Mesenchymal stem cell (in vitro differentiated cells and primary cell): Measurements from ENCODE around the gene ULK4.

Experiments used
- DNase-seq: peaks from one replicate; pipeline ENCODE4 v3.0.0-alpha.2; 2013
- H2AFZ ChIP-seq: one replicate; pipeline ENCODE4 v1.6.1; 2013; ENCODE audit warnings: low read depth, mild to moderate bottlenecking, control low read depth, inconsistent platforms, low read length, moderate library complexity
- H2AK5ac ChIP-seq: 2 replicates; pipeline ENCODE4 v1.6.1; 2013; ENCODE audit warnings: low read length, moderate library complexity, mild to moderate bottlenecking, inconsistent platforms; ENCODE audit not compliant: severe bottlenecking
- H2BK120ac ChIP-seq: one replicate; pipeline ENCODE4 v1.6.1; 2013; ENCODE audit warnings: low read depth, mild to moderate bottlenecking, inconsistent platforms, low read length, moderate library complexity
- H2BK12ac ChIP-seq, 2 experiments: one replicate each; pipeline ENCODE4 v1.6.1; 2013; ENCODE audit warnings: inconsistent platforms in 2 of 2, low read length in 2 of 2, mild to moderate bottlenecking in 2 of 2, moderate library complexity in 2 of 2, control low read depth in 1 of 2
- H2BK15ac ChIP-seq: one replicate; pipeline ENCODE4 v1.6.1; 2013; ENCODE audit warnings: mild to moderate bottlenecking, low read depth, inconsistent platforms; ENCODE audit not compliant: poor library complexity, severe bottlenecking
- H2BK5ac ChIP-seq: 2 replicates; pipeline ENCODE4 v1.6.1; 2013; ENCODE audit warnings: low read depth, mild to moderate bottlenecking, low read length, control low read depth, inconsistent platforms; ENCODE audit not compliant: poor library complexity, severe bottlenecking
- H3K14ac ChIP-seq, 2 experiments: one replicate each; pipeline ENCODE4 v1.6.1; 2013; ENCODE audit warnings: inconsistent platforms in 2 of 2, low read length in 2 of 2, control low read depth in 1 of 2, mild to moderate bottlenecking in 1 of 2, moderate library complexity in 1 of 2
- H3K18ac ChIP-seq, 2 experiments: one replicate each; pipeline ENCODE4 v1.6.1; 2013; ENCODE audit warnings: inconsistent platforms in 2 of 2, low read length in 2 of 2, control low read depth in 1 of 2, low read depth in 1 of 2, mild to moderate bottlenecking in 1 of 2
- H3K23ac ChIP-seq, 2 experiments: one replicate each; pipeline ENCODE4 v1.6.1; 2013; ENCODE audit warnings: inconsistent platforms in 2 of 2, low read length in 2 of 2, mild to moderate bottlenecking in 2 of 2, moderate library complexity in 2 of 2, control low read depth in 1 of 2
- H3K27ac ChIP-seq: 2 replicates; pipeline ENCODE4 v1.5.1; 2013; ENCODE audit warnings: mild to moderate bottlenecking, moderate library complexity, low read length, control low read depth, inconsistent platforms; ENCODE audit not compliant: poor library complexity, severe bottlenecking
- H3K27me3 ChIP-seq, 2 experiments: 2 replicates each; pipeline versions ENCODE4 v1.6.1 to v1.7.0; 2013; ENCODE audit warnings: low read length in 2 of 2, mild to moderate bottlenecking in 2 of 2, moderate library complexity in 2 of 2, control low read depth in 1 of 2, inconsistent platforms in 1 of 2; ENCODE audit not compliant: control insufficient read depth in 1 of 2, insufficient read depth in 1 of 2
- H3K36me3 ChIP-seq, 2 experiments: 2 replicates each; pipeline versions ENCODE4 v1.6.1 to v1.7.0; 2013; ENCODE audit warnings: low read length in 2 of 2, control low read depth in 1 of 2, inconsistent platforms in 1 of 2, low read depth in 1 of 2, mild to moderate bottlenecking in 1 of 2; ENCODE audit not compliant: insufficient read depth in 2 of 2, control insufficient read depth in 1 of 2
- H3K4ac ChIP-seq, 2 experiments: one replicate each; pipeline ENCODE4 v1.6.1; 2013; ENCODE audit warnings: inconsistent platforms in 2 of 2, low read length in 2 of 2, mild to moderate bottlenecking in 2 of 2, moderate library complexity in 2 of 2, control low read depth in 1 of 2, low read depth in 1 of 2
- H3K4me1 ChIP-seq: 2 replicates; pipeline ENCODE4 v1.6.1; 2013; ENCODE audit warnings: low read depth, low read length, control low read depth; ENCODE audit not compliant: control insufficient read depth, insufficient read depth
- H3K4me2 ChIP-seq: 2 replicates; pipeline ENCODE4 v1.6.1; 2013; ENCODE audit warnings: low read length, mild to moderate bottlenecking, inconsistent platforms; ENCODE audit not compliant: poor library complexity, severe bottlenecking
- H3K4me3 ChIP-seq, 2 experiments: 2 replicates each; pipeline versions ENCODE4 v1.5.1 to v1.7.0; 2013; ENCODE audit warnings: low read length in 2 of 2, mild to moderate bottlenecking in 2 of 2, control low read depth in 1 of 2, low read depth in 1 of 2; ENCODE audit not compliant: insufficient read depth in 1 of 2
- H3K79me1 ChIP-seq: replicated peaks from 2 replicates; pipeline ENCODE4 v1.6.1; 2013; ENCODE audit warnings: mild to moderate bottlenecking, control low read depth, low read length, inconsistent platforms; ENCODE audit not compliant: poor library complexity, severe bottlenecking
- H3K9ac ChIP-seq: 2 replicates; pipeline ENCODE4 v1.7.0; 2013; ENCODE audit warnings: mild to moderate bottlenecking, low read length, moderate library complexity
- H3K9me3 ChIP-seq: 2 replicates; pipeline ENCODE4 v1.7.0; 2013; ENCODE audit warnings: mild to moderate bottlenecking, low read length; ENCODE audit not compliant: control insufficient read depth
- H4K8ac ChIP-seq: one replicate; pipeline ENCODE4 v1.6.1; 2013; ENCODE audit warnings: inconsistent platforms, mild to moderate bottlenecking, low read length, moderate library complexity
- H4K91ac ChIP-seq: one replicate; pipeline ENCODE4 v1.6.1; 2013; ENCODE audit warnings: mild to moderate bottlenecking, low read length, inconsistent platforms
- WGBS: methylation state at CpG from one replicate; pipeline ENCODE4 v1.1.7; 2013; ENCODE audit warnings: mixed read lengths; 5-methylcytosine and 5-hydroxymethylcytosine counted together

The ULK4 gene

GRCh38 chr3:41629986-41630385 lies 331.9 kb downstream of the ULK4 start:
- no peak overlapping the region for H3K4ac ChIP-seq
- no peak overlapping the region for H3K27ac ChIP-seq
- H3K4me3 ChIP-seq = no peak overlapping the region
- H3K18ac ChIP-seq = no peak overlapping the region
- WGBS = 66% methylated on average over 1 of the region's 1 CpG
- H3K27me3 ChIP-seq = no peaks in the 10 kb centered on the region
- no peak overlapping the region for H3K14ac ChIP-seq
- H4K8ac ChIP-seq = no peak overlapping the region
- H3K9ac ChIP-seq = no peak overlapping the region
- no peak overlapping the region for H3K23ac ChIP-seq
- no peak overlapping the region for H2BK12ac ChIP-seq
- H2BK15ac ChIP-seq = no peak overlapping the region
- no peak overlapping the region for H2AFZ ChIP-seq
- H3K9me3 ChIP-seq = no peaks in the 10 kb centered on the region
- H2BK120ac ChIP-seq = no peak overlapping the region
- no peaks in the 10 kb centered on the region for H3K36me3 ChIP-seq
- no peaks in the 10 kb centered on the region for H3K79me1 ChIP-seq
- H2AK5ac ChIP-seq = no peak overlapping the region
- H2BK5ac ChIP-seq = no peak overlapping the region
- H3K4me2 ChIP-seq = no peak overlapping the region
- no peak overlapping the region for H4K91ac ChIP-seq
- no peaks in the 10 kb centered on the region for H3K4me1 ChIP-seq
- no peak for DNase-seq

GRCh38 chr3:41629072-41629471 lies 332.8 kb downstream of the ULK4 start:
- no peak overlapping the region for H3K27ac ChIP-seq
- H3K4me2 ChIP-seq = no peak overlapping the region
- 72% methylated on average over 4 of the region's 4 CpGs for WGBS
- H3K27me3 ChIP-seq = no peaks in the 10 kb centered on the region
- no peak overlapping the region for H2AK5ac ChIP-seq
- no peak overlapping the region for H3K14ac ChIP-seq
- H3K36me3 ChIP-seq = no peaks in the 10 kb centered on the region
- no peak overlapping the region for H3K9ac ChIP-seq
- no peaks in the 10 kb centered on the region for H3K9me3 ChIP-seq
- H3K23ac ChIP-seq = no peak overlapping the region
- H3K4ac ChIP-seq = no peak overlapping the region
- no peaks in the 10 kb centered on the region for H3K4me1 ChIP-seq
- H2BK15ac ChIP-seq = no peak overlapping the region
- no peak overlapping the region for H2BK12ac ChIP-seq
- H4K8ac ChIP-seq = no peak overlapping the region
- H3K4me3 ChIP-seq = no peak overlapping the region
- H2BK120ac ChIP-seq = no peak overlapping the region
- DNase-seq = no peak
- H2AFZ ChIP-seq = no peak overlapping the region
- no peak overlapping the region for H2BK5ac ChIP-seq
- no peaks in the 10 kb centered on the region for H3K79me1 ChIP-seq
- H3K18ac ChIP-seq = no peak overlapping the region
- no peak overlapping the region for H4K91ac ChIP-seq

- no peaks in the 10 kb centered on the region for H3K36me3 ChIP-seq
- no peak overlapping the region for H4K91ac ChIP-seq
- H2AFZ ChIP-seq = no peak overlapping the region
- no peaks in the 10 kb centered on the region for H3K4me1 ChIP-seq
- H3K9ac ChIP-seq = no peak overlapping the region
- WGBS = 89% methylated on average over 5 of the region's 5 CpGs
- no peak for DNase-seq
- no peak overlapping the region for H4K8ac ChIP-seq
- no peak overlapping the region for H3K4me2 ChIP-seq
- no peak overlapping the region for H2BK15ac ChIP-seq
- H3K9me3 ChIP-seq = no peaks in the 10 kb centered on the region
- no peak overlapping the region for H3K23ac ChIP-seq
- H3K14ac ChIP-seq = no peak overlapping the region
- no peaks in the 10 kb centered on the region for H3K79me1 ChIP-seq
- no peak overlapping the region for H2BK120ac ChIP-seq
- no peak overlapping the region for H3K18ac ChIP-seq
- H3K27me3 ChIP-seq = no peaks in the 10 kb centered on the region
- no peak overlapping the region for H2BK5ac ChIP-seq
- no peak overlapping the region for H3K27ac ChIP-seq
- H3K4ac ChIP-seq = no peak overlapping the region
- no peak overlapping the region for H2BK12ac ChIP-seq
- no peak overlapping the region for H3K4me3 ChIP-seq
- H2AK5ac ChIP-seq = no peak overlapping the region
These were observed 334.3 kb downstream of the ULK4 start for GRCh38 chr3:41627477-41628087.

- 88% methylated on average over 2 of the region's 2 CpGs for WGBS
- H3K4me1 ChIP-seq = no peaks in the 10 kb centered on the region
- no peaks in the 10 kb centered on the region for H3K36me3 ChIP-seq
- H2AFZ ChIP-seq = no peak overlapping the region
- H4K8ac ChIP-seq = no peak overlapping the region
- H3K27ac ChIP-seq = no peak overlapping the region
- no peaks in the 10 kb centered on the region for H3K27me3 ChIP-seq
- H4K91ac ChIP-seq = no peak overlapping the region
- no peak overlapping the region for H2BK12ac ChIP-seq
- H2BK5ac ChIP-seq = no peak overlapping the region
- no peak overlapping the region for H3K4ac ChIP-seq
- H3K18ac ChIP-seq = no peak overlapping the region
- H3K79me1 ChIP-seq = no peaks in the 10 kb centered on the region
- H2AK5ac ChIP-seq = no peak overlapping the region
- no peak overlapping the region for H3K4me3 ChIP-seq
- no peak overlapping the region for H2BK120ac ChIP-seq
- no peak overlapping the region for H3K14ac ChIP-seq
- DNase-seq = no peak
- no peak overlapping the region for H3K4me2 ChIP-seq
- H3K9me3 ChIP-seq = no peaks in the 10 kb centered on the region
- H2BK15ac ChIP-seq = no peak overlapping the region
- H3K23ac ChIP-seq = no peak overlapping the region
- H3K9ac ChIP-seq = no peak overlapping the region
These were observed 349.1 kb downstream of the ULK4 start for GRCh38 chr3:41612853-41613252.
